H1 (cell line): ENCODE measurements around the gene DAPK2. TPM values are rescaled to one million over a fixed set of nuclear protein-coding genes. Genes with fewer than 3 reads are reported as not detected.

Source experiments
- CTCF ChIA-PET: fragments of 300-600 bp; sonication (Branson Sonifier 250); formaldehyde crosslinking; loops from one replicate; lab custom pipeline; 2021; ENCODE audit not compliant: partially characterized antibody; lab: Charles Lee
- POLR2A ChIA-PET: fragments of 300-600 bp; sonication (Branson Sonifier 250); formaldehyde crosslinking; loops from one replicate; lab custom pipeline; 2021; ENCODE audit warnings: inconsistent platforms; ENCODE audit not compliant: partially characterized antibody; lab: Charles Lee
- DNase-seq, 2 experiments: peaks; one replicate each; pipeline versions ENCODE4 v3.0.0 to v3.0.0-alpha.2; 2010 to 2022; ENCODE audit warnings: low spot score in 2 of 2, low read depth in 1 of 2, mixed read lengths in 1 of 2
- FAIRE-seq: peaks from 2 replicates; lab custom pipeline; 2011; peaks lifted over from hg19 to GRCh38; lab: Jason Lieb, UNC
- H2AFZ ChIP-seq: 2 replicates; pipeline ENCODE4 v1.8.1; 2012; ENCODE audit warnings: low read length, inconsistent platforms
- H2AK5ac ChIP-seq: 2 replicates; pipeline ENCODE4 v1.6.1; 2013; ENCODE audit warnings: low read depth, low read length
- H2BK120ac ChIP-seq: replicated peaks from 2 replicates; pipeline ENCODE3; 2013; ENCODE audit warnings: low read depth, low read length, inconsistent platforms
- H2BK12ac ChIP-seq: 2 replicates; pipeline ENCODE4 v1.6.1; 2013; ENCODE audit warnings: low read depth, low read length
- H2BK15ac ChIP-seq: 2 replicates; pipeline ENCODE4 v1.6.1; 2013; ENCODE audit warnings: low read length
- H2BK20ac ChIP-seq: 2 replicates; pipeline ENCODE4 v1.6.1; 2013; ENCODE audit warnings: low read length
- H2BK5ac ChIP-seq: 2 replicates; pipeline ENCODE4 v1.6.1; 2013; ENCODE audit warnings: low read depth, low read length
- H3K14ac ChIP-seq: 2 replicates; pipeline ENCODE4 v1.6.1; 2013; ENCODE audit warnings: inconsistent platforms; ENCODE audit not compliant: insufficient read length
- H3K18ac ChIP-seq: 2 replicates; pipeline ENCODE4 v1.6.1; 2013; ENCODE audit warnings: low read length; ENCODE audit errors: extremely low read depth
- H3K23ac ChIP-seq: 2 replicates; pipeline ENCODE4 v1.6.1; 2013; ENCODE audit warnings: inconsistent platforms; ENCODE audit not compliant: insufficient read length
- H3K23me2 ChIP-seq: 2 replicates; pipeline ENCODE4 v1.6.1; 2013; ENCODE audit warnings: low read depth, low read length
- H3K27ac ChIP-seq: 2 replicates; pipeline ENCODE4 v1.6.1; 2011; ENCODE audit warnings: low read depth, low read length, inconsistent platforms
- H3K27me3 ChIP-seq, 4 experiments: replicated peaks in 1 of 4; 1 replicate in 1 of 4; 2 replicates in 3 of 4; pipeline versions ENCODE4 v1.6.1 to v1.8.1; 2011 to 2013; ENCODE audit warnings: low read length in 3 of 4, mild to moderate bottlenecking in 3 of 4, inconsistent platforms in 2 of 4, mixed read lengths in 2 of 4, moderate library complexity in 1 of 4; ENCODE audit not compliant: control insufficient read depth in 3 of 4, insufficient read depth in 3 of 4; ENCODE audit errors: extremely low read depth in 1 of 4
- H3K36me3 ChIP-seq, 4 experiments: 2 replicates each; pipeline versions ENCODE4 v1.6.1 to v1.8.1; 2011 to 2013; ENCODE audit warnings: mild to moderate bottlenecking in 4 of 4, low read length in 3 of 4, moderate library complexity in 2 of 4, control low read depth in 1 of 4, inconsistent platforms in 1 of 4; ENCODE audit not compliant: insufficient read depth in 4 of 4, control insufficient read depth in 2 of 4
- H3K4ac ChIP-seq: replicated peaks from 2 replicates; pipeline ENCODE3; 2013; ENCODE audit warnings: low read length, low read depth, mixed read lengths, inconsistent platforms; ENCODE audit not compliant: insufficient read length
- H3K4me1 ChIP-seq, 4 experiments: replicated peaks in 1 of 4; 1 replicate in 1 of 4; 2 replicates in 3 of 4; pipeline versions ENCODE4 v1.6.1 to v1.8.1; 2011 to 2013; ENCODE audit warnings: low read length in 3 of 4, inconsistent platforms in 2 of 4, mixed read lengths in 1 of 4; ENCODE audit not compliant: insufficient read depth in 4 of 4, control insufficient read depth in 3 of 4
- H3K4me2 ChIP-seq, 2 experiments: 2 replicates each; pipeline versions ENCODE4 v1.6.1 to v1.8.1; 2011 to 2013; ENCODE audit warnings: low read depth in 2 of 2, low read length in 2 of 2, control low read depth in 1 of 2, inconsistent platforms in 1 of 2, mild to moderate bottlenecking in 1 of 2; ENCODE audit not compliant: insufficient read depth in 1 of 2
- H3K4me3 ChIP-seq, 4 experiments: fragments of 200-600, 300-600 bp in 1 of 4; sonication (generic), shearing (Covaris generic), sonication (Bioruptor Twin) in 1 of 4; 2 replicates each; pipeline versions ENCODE4 v1.5.1 to v1.8.1; 2011 to 2016; ENCODE audit warnings: low read length in 4 of 4, low read depth in 3 of 4, control low read depth in 2 of 4, inconsistent platforms in 2 of 4, mild to moderate bottlenecking in 2 of 4, mixed read lengths in 1 of 4, moderate library complexity in 1 of 4; ENCODE audit not compliant: insufficient read depth in 2 of 4; ENCODE audit errors: extremely low read depth in 1 of 4
- H3K56ac ChIP-seq: replicated peaks from 2 replicates; pipeline ENCODE3; 2013; ENCODE audit warnings: low read depth, mild to moderate bottlenecking, mixed read lengths, low read length, inconsistent platforms; ENCODE audit not compliant: insufficient read length
- H3K79me1 ChIP-seq: 2 replicates; pipeline ENCODE4 v1.6.1; 2013; ENCODE audit warnings: low read depth, low read length, control low read depth
- H3K79me2 ChIP-seq, 2 experiments: 2 replicates each; pipeline versions ENCODE4 v1.6.1 to v1.8.1; 2012 to 2013; ENCODE audit warnings: low read length in 2 of 2, mild to moderate bottlenecking in 2 of 2, inconsistent platforms in 1 of 2; ENCODE audit not compliant: insufficient read depth in 2 of 2, control insufficient read depth in 1 of 2
- H3K9ac ChIP-seq, 4 experiments: replicated peaks in 1 of 4; 1 replicate in 1 of 4; 2 replicates in 3 of 4; pipeline versions ENCODE4 v1.6.1 to v1.8.1; 2011 to 2013; ENCODE audit warnings: low read depth in 3 of 4, low read length in 3 of 4, control low read depth in 2 of 4, mild to moderate bottlenecking in 2 of 4, moderate library complexity in 2 of 4, inconsistent platforms in 1 of 4; ENCODE audit errors: extremely low read depth in 1 of 4
- H3K9me3 ChIP-seq, 2 experiments: 2 replicates each; pipeline versions ENCODE4 v1.6.1 to v1.8.1; 2012 to 2013; ENCODE audit warnings: mild to moderate bottlenecking in 2 of 2, moderate library complexity in 2 of 2, control low read depth in 1 of 2, inconsistent platforms in 1 of 2, low read depth in 1 of 2, low read length in 1 of 2, mixed read lengths in 1 of 2; ENCODE audit not compliant: insufficient read depth in 2 of 2
- H4K20me1 ChIP-seq, 2 experiments: replicated peaks in 1 of 2; 2 replicates each; pipeline versions ENCODE3 to v1.8.1; 2011 to 2013; ENCODE audit warnings: inconsistent platforms in 2 of 2, low read length in 2 of 2, mild to moderate bottlenecking in 1 of 2; ENCODE audit not compliant: insufficient read depth in 2 of 2, control insufficient read depth in 1 of 2
- H4K5ac ChIP-seq: 2 replicates; pipeline ENCODE4 v1.6.1; 2013; ENCODE audit warnings: low read length, low read depth, mixed read lengths, inconsistent platforms; ENCODE audit not compliant: insufficient read length
- H4K8ac ChIP-seq: 2 replicates; pipeline ENCODE4 v1.8.0; 2013; ENCODE audit warnings: mild to moderate bottlenecking, moderate library complexity, low read length, inconsistent platforms; ENCODE audit not compliant: insufficient read depth; ENCODE audit errors: extremely low read depth
- H4K91ac ChIP-seq: replicated peaks from 2 replicates; pipeline ENCODE3; 2013; ENCODE audit warnings: low read length, mixed read lengths, inconsistent platforms; ENCODE audit not compliant: insufficient read length
- SIRT6 ChIP-seq: IDR thresholded peaks from one replicate; pipeline ENCODE4 v1.7.1; 2012; ENCODE audit warnings: low read length, inconsistent platforms
- SUZ12 ChIP-seq: fragments of 200-600 bp; sonication (generic); IDR thresholded peaks from 2 replicates; pipeline ENCODE4 v1.6.1; 2012; ENCODE audit warnings: mild to moderate bottlenecking, inconsistent platforms, low read length, moderate library complexity, mixed read lengths
- TBP ChIP-seq: IDR thresholded peaks from 2 replicates; pipeline ENCODE4 v1.6.1; 2011; ENCODE audit warnings: low read depth, low read length, improper control_type of control experiment
- WGBS, 2 experiments: shearing (Covaris generic) in 1 of 2; methylation state at CpG; one replicate each; pipeline versions ENCODE4 v1.1.6 to v1.1.7; 2013 to 2015; ENCODE audit warnings: low lambda C conversion rate in 2 of 2, mixed read lengths in 2 of 2, inconsistent platforms in 1 of 2, low coverage in 1 of 2, missing lambda C conversion rate in 1 of 2; ENCODE audit not compliant: insufficient replicate concordance in 2 of 2, insufficient coverage in 1 of 2, insufficient read length in 1 of 2; ENCODE audit errors: extremely low coverage in 1 of 2, missing lambda C conversion rate in 1 of 2; 5-methylcytosine and 5-hydroxymethylcytosine counted together
- polyA plus RNA-seq, 7 experiments: library from polyadenylated mRNA; depleted of rRNA in 3 of 7; stranded (reverse) in 5 of 7; unstranded in 2 of 7; fragments of >200 nt in 5 of 7; fragments of 200-250 nt in 2 of 7; gene quantifications; 1 replicate in 5 of 7; 2 replicates in 1 of 7; 4 replicates in 1 of 7; pipeline versions ENCODE4 v1.2.1 to v1.2.3, GENCODE V29; 2011 to 2013; ENCODE audit warnings: missing spikeins in 2 of 7, mixed read lengths in 2 of 7
- total RNA-seq: library from RNA; stranded (reverse); fragmentation: NEBNext Ultra II Directional; extraction: Animal tissue kit (Norgen Biotek cat#: 25700); gene quantifications from 2 replicates; pipeline ENCODE4 v1.2.1, GENCODE V29; 2021

DAPK2 gene
- total and polyA plus RNA-seq, 2 of the 8 experiments (the other 6 are each of a cell fraction or from before 2014, with no cell fraction given): 1.8 to 2.9 TPM

- H3K4me3 ChIP-seq: no peak overlapping the region
- H3K4ac ChIP-seq: no peak overlapping the region
- ChIA-PET CTCF (interaction anchor here (0.7 to 3.3 kb wide), 8 partner anchors 10 to 160 kb away, joined by 3 to 20 read pairs (median 4); no protein-coding TSS in a partner anchor), POLR2A (interaction anchor here (1.0 kb wide), 1 partner anchor 85 kb away, joined by 3 read pairs; no protein-coding TSS in a partner anchor)
- H4K20me1 ChIP-seq: no peaks in the 10 kb centered on the region
- H2BK15ac ChIP-seq: no peak overlapping the region; the same call in 1 of the 2 replicates
- H3K14ac ChIP-seq: no peak overlapping the region
- no peaks in the 10 kb centered on the region for H3K36me3 ChIP-seq
- WGBS, 2 experiments: 94% methylated on average over 12 of the region's 15 CpGs; no CpG with 5 or more reads in 1 of the 2 experiments
- no peak overlapping the region for H3K18ac ChIP-seq
- no peaks in the 10 kb centered on the region for H3K79me1 ChIP-seq
- no peak for TF ChIP-seq SUZ12
- no peak for TF ChIP-seq TBP
- TF ChIP-seq SIRT6: no peak
- no peaks in the 10 kb centered on the region for H3K79me2 ChIP-seq
- no peak overlapping the region for H2BK12ac ChIP-seq
- H2BK120ac ChIP-seq: no peak overlapping the region
- H3K56ac ChIP-seq: no peak overlapping the region
- H2BK20ac ChIP-seq: no peak overlapping the region
- no peaks in the 10 kb centered on the region for H3K9me3 ChIP-seq
- H3K4me1 ChIP-seq: peaks cover 0 to 11% (median 5%) of the 10 kb centered on the region in 4 experiments; a peak in 5 of 7 replicates
- peak overlapping the region; percentile 5 for H4K91ac ChIP-seq
- H2AFZ ChIP-seq: no peak overlapping the region
- H4K5ac ChIP-seq: no peak overlapping the region
- DNase-seq (no peak), FAIRE-seq (no peak)
- H3K9ac ChIP-seq: no peak overlapping the region
- no peaks in the 10 kb centered on the region for H3K23me2 ChIP-seq
- no peak overlapping the region for H4K8ac ChIP-seq
- no peaks in the 10 kb centered on the region for H3K27me3 ChIP-seq
- no peak overlapping the region for H3K4me2 ChIP-seq
- H3K23ac ChIP-seq: no peak overlapping the region
- no peak overlapping the region for H2BK5ac ChIP-seq
- no peak overlapping the region for H3K27ac ChIP-seq
- 0 out of 2 replicates have a peak overlapping the region, but pooled peaks have one; percentile 1 for H2AK5ac ChIP-seq
Measured at GRCh38 chr15:63912061-63912615, 134.1 kb downstream of the DAPK2 start.
